ENCODE results near the gene SERPINI1.
A peak's percentile ranks its signal among the peaks of the same experiment; 100 is the strongest.

Gene SERPINI1

GRCh38 chr3:167735233-167736138, at the start of gene SERPINI1:
TSS of gene SERPINI1 (plus strand) at chr3:167735721. CDS start at chr3:167789129, 53,408 bp downstream.
- Histone ChIP-seq H3K9ac (ENCODE audit: low read length) (peak within 1 kb of the TSS; percentile 77), H3K4me1 (ENCODE audit: control insufficient read depth, insufficient read depth, low read length) (peaks cover 7% of the 10 kb centered on the region), H3K4me3 (ENCODE audit: low read length) (peak within 1 kb of the TSS; percentile 88), H3K27ac (ENCODE audit: low read depth, low read length) (peak within 1 kb of the TSS; percentile 75), H3K36me3 (ENCODE audit: control insufficient read depth, insufficient read depth, low read length) (no peaks in the 10 kb centered on the region), H3K27me3 (ENCODE audit: control insufficient read depth, insufficient read depth, low read length) (no peaks in the 10 kb centered on the region)

- H3K36me3 ChIP-seq (ENCODE audit: control insufficient read depth, insufficient read depth, low read length), result no peaks in the 10 kb centered on the region
- no peaks in the 10 kb centered on the region for H3K27me3 ChIP-seq (ENCODE audit: control insufficient read depth, insufficient read depth, low read length)
- no peak overlapping the region for H3K27ac ChIP-seq (ENCODE audit: low read depth, low read length)
- no peaks in the 10 kb centered on the region for H3K4me1 ChIP-seq (ENCODE audit: control insufficient read depth, insufficient read depth, low read length)
- H3K9ac ChIP-seq (ENCODE audit: low read length), result no peak overlapping the region
- no peak overlapping the region for H3K4me3 ChIP-seq (ENCODE audit: low read length)
Measured at GRCh38 chr3:167691366-167691765, 44.2 kb upstream of the SERPINI1 start.

GRCh38 chr3:167694121-167694520, 41.4 kb upstream of the SERPINI1 start:
- Histone ChIP-seq H3K27me3 (ENCODE audit: control insufficient read depth, insufficient read depth, low read length) (no peaks in the 10 kb centered on the region), H3K36me3 (ENCODE audit: control insufficient read depth, insufficient read depth, low read length) (no peaks in the 10 kb centered on the region), H3K4me3 (ENCODE audit: low read length) (no peak overlapping the region), H3K27ac (ENCODE audit: low read depth, low read length) (no peak overlapping the region), H3K4me1 (ENCODE audit: control insufficient read depth, insufficient read depth, low read length) (no peaks in the 10 kb centered on the region), H3K9ac (ENCODE audit: low read length) (no peak overlapping the region)

- no peaks in the 10 kb centered on the region for H3K27me3 ChIP-seq (ENCODE audit: control insufficient read depth, insufficient read depth, low read length)
- no peak overlapping the region for H3K4me3 ChIP-seq (ENCODE audit: low read length)
- H3K9ac ChIP-seq (ENCODE audit: low read length), result no peak overlapping the region
- no peak overlapping the region for H3K27ac ChIP-seq (ENCODE audit: low read depth, low read length)
- H3K36me3 ChIP-seq (ENCODE audit: control insufficient read depth, insufficient read depth, low read length), result peaks cover 2% of the 10 kb centered on the region
- no peaks in the 10 kb centered on the region for H3K4me1 ChIP-seq (ENCODE audit: control insufficient read depth, insufficient read depth, low read length)
Measured at GRCh38 chr3:167700046-167700445, 35.5 kb upstream of the SERPINI1 start.

- H3K36me3 ChIP-seq (ENCODE audit: control insufficient read depth, insufficient read depth, low read length), result peaks cover 2% of the 10 kb centered on the region
- H3K9ac ChIP-seq (ENCODE audit: low read length), result no peak overlapping the region
- no peak overlapping the region for H3K4me3 ChIP-seq (ENCODE audit: low read length)
- no peaks in the 10 kb centered on the region for H3K4me1 ChIP-seq (ENCODE audit: control insufficient read depth, insufficient read depth, low read length)
- no peaks in the 10 kb centered on the region for H3K27me3 ChIP-seq (ENCODE audit: control insufficient read depth, insufficient read depth, low read length)
- H3K27ac ChIP-seq (ENCODE audit: low read depth, low read length), result no peak overlapping the region
Measured at GRCh38 chr3:167700926-167701325, 34.6 kb upstream of the SERPINI1 start.

GRCh38 chr3:167705840-167706239, 29.7 kb upstream of the SERPINI1 start:
- Histone ChIP-seq H3K36me3 (ENCODE audit: control insufficient read depth, insufficient read depth, low read length) (peaks cover 11% of the 10 kb centered on the region), H3K4me3 (ENCODE audit: low read length) (no peak overlapping the region), H3K4me1 (ENCODE audit: control insufficient read depth, insufficient read depth, low read length) (no peaks in the 10 kb centered on the region), H3K27me3 (ENCODE audit: control insufficient read depth, insufficient read depth, low read length) (no peaks in the 10 kb centered on the region), H3K9ac (ENCODE audit: low read length) (no peak overlapping the region), H3K27ac (ENCODE audit: low read depth, low read length) (no peak overlapping the region)

- no peak overlapping the region for H3K9ac ChIP-seq (ENCODE audit: low read length)
- H3K27me3 ChIP-seq (ENCODE audit: control insufficient read depth, insufficient read depth, low read length), result no peaks in the 10 kb centered on the region
- H3K4me1 ChIP-seq (ENCODE audit: control insufficient read depth, insufficient read depth, low read length), result no peaks in the 10 kb centered on the region
- H3K4me3 ChIP-seq (ENCODE audit: low read length), result no peak overlapping the region
- no peak overlapping the region for H3K27ac ChIP-seq (ENCODE audit: low read depth, low read length)
- peaks cover 9% of the 10 kb centered on the region for H3K36me3 ChIP-seq (ENCODE audit: control insufficient read depth, insufficient read depth, low read length)
Measured at GRCh38 chr3:167709690-167710089, 25.8 kb upstream of the SERPINI1 start.

GRCh38 chr3:167710552-167710951, 25.0 kb upstream of the SERPINI1 start:
- Histone ChIP-seq H3K27ac (ENCODE audit: low read depth, low read length) (no peak overlapping the region), H3K4me3 (ENCODE audit: low read length) (no peak overlapping the region), H3K36me3 (ENCODE audit: control insufficient read depth, insufficient read depth, low read length) (peaks cover 9% of the 10 kb centered on the region), H3K27me3 (ENCODE audit: control insufficient read depth, insufficient read depth, low read length) (no peaks in the 10 kb centered on the region), H3K4me1 (ENCODE audit: control insufficient read depth, insufficient read depth, low read length) (no peaks in the 10 kb centered on the region), H3K9ac (ENCODE audit: low read length) (no peak overlapping the region)

- no peak overlapping the region for H3K27ac ChIP-seq (ENCODE audit: low read depth, low read length)
- no peaks in the 10 kb centered on the region for H3K27me3 ChIP-seq (ENCODE audit: control insufficient read depth, insufficient read depth, low read length)
Measured at GRCh38 chr3:167711439-167711838, 24.1 kb upstream of the SERPINI1 start.

GRCh38 chr3:167712445-167712844, 23.1 kb upstream of the SERPINI1 start:
- Histone ChIP-seq H3K27me3 (ENCODE audit: control insufficient read depth, insufficient read depth, low read length) (no peaks in the 10 kb centered on the region), H3K27ac (ENCODE audit: low read depth, low read length) (no peak overlapping the region), H3K36me3 (ENCODE audit: control insufficient read depth, insufficient read depth, low read length) (peaks cover 11% of the 10 kb centered on the region), H3K4me1 (ENCODE audit: control insufficient read depth, insufficient read depth, low read length) (no peaks in the 10 kb centered on the region), H3K4me3 (ENCODE audit: low read length) (no peak overlapping the region), H3K9ac (ENCODE audit: low read length) (no peak overlapping the region)

More at GRCh38 chr3:167711439-167711838, 24.1 kb upstream of the SERPINI1 start:
- Histone ChIP-seq H3K9ac (ENCODE audit: low read length) (no peak overlapping the region), H3K4me3 (ENCODE audit: low read length) (no peak overlapping the region), H3K4me1 (ENCODE audit: control insufficient read depth, insufficient read depth, low read length) (no peaks in the 10 kb centered on the region), H3K36me3 (ENCODE audit: control insufficient read depth, insufficient read depth, low read length) (peaks cover 11% of the 10 kb centered on the region)

GRCh38 chr3:167714871-167715270, 20.6 kb upstream of the SERPINI1 start:
- Histone ChIP-seq H3K4me3 (ENCODE audit: low read length) (no peak overlapping the region), H3K36me3 (ENCODE audit: control insufficient read depth, insufficient read depth, low read length) (peaks cover 3% of the 10 kb centered on the region), H3K9ac (ENCODE audit: low read length) (no peak overlapping the region), H3K27ac (ENCODE audit: low read depth, low read length) (no peak overlapping the region), H3K4me1 (ENCODE audit: control insufficient read depth, insufficient read depth, low read length) (no peaks in the 10 kb centered on the region), H3K27me3 (ENCODE audit: control insufficient read depth, insufficient read depth, low read length) (no peaks in the 10 kb centered on the region)

- no peak overlapping the region for H3K27ac ChIP-seq (ENCODE audit: low read depth, low read length)
- no peaks in the 10 kb centered on the region for H3K4me1 ChIP-seq (ENCODE audit: control insufficient read depth, insufficient read depth, low read length)
- H3K27me3 ChIP-seq (ENCODE audit: control insufficient read depth, insufficient read depth, low read length), result no peaks in the 10 kb centered on the region
- H3K9ac ChIP-seq (ENCODE audit: low read length), result no peak overlapping the region
- peaks cover 2% of the 10 kb centered on the region for H3K36me3 ChIP-seq (ENCODE audit: control insufficient read depth, insufficient read depth, low read length)
- H3K4me3 ChIP-seq (ENCODE audit: low read length), result no peak overlapping the region
Measured at GRCh38 chr3:167716920-167717319, 18.6 kb upstream of the SERPINI1 start.

GRCh38 chr3:167718582-167718981, 16.9 kb upstream of the SERPINI1 start:
- Histone ChIP-seq H3K4me1 (ENCODE audit: control insufficient read depth, insufficient read depth, low read length) (no peaks in the 10 kb centered on the region), H3K9ac (ENCODE audit: low read length) (no peak overlapping the region), H3K36me3 (ENCODE audit: control insufficient read depth, insufficient read depth, low read length) (peaks cover 2% of the 10 kb centered on the region), H3K27ac (ENCODE audit: low read depth, low read length) (no peak overlapping the region), H3K4me3 (ENCODE audit: low read length) (no peak overlapping the region), H3K27me3 (ENCODE audit: control insufficient read depth, insufficient read depth, low read length) (no peaks in the 10 kb centered on the region)
